Kidney (tissue), 14 donors: ENCODE measurements around the gene P4HA1. TPM values are rescaled to one million over a fixed set of nuclear protein-coding genes. Genes with fewer than 3 reads are reported as not detected.

ENCODE experiments used
- DNase-seq, 5 donors: peaks; one replicate each; pipeline ENCODE4 v3.0.0-alpha.2; 2013 to 2020
- FAIRE-seq: peaks from 2 replicates; lab custom pipeline; 2012; peaks lifted over from hg19 to GRCh38; lab: Jason Lieb, UNC
- H3K27ac ChIP-seq, 2 donors: one replicate each; pipeline ENCODE4 v1.7.0; 2013; ENCODE audit warnings: low read depth in 2 of 2, low read length in 2 of 2, inconsistent platforms in 1 of 2
- H3K27me3 ChIP-seq: one replicate; pipeline ENCODE4 v1.7.1; 2013; ENCODE audit warnings: low read length, inconsistent platforms; ENCODE audit not compliant: control insufficient read depth, insufficient read depth
- H3K36me3 ChIP-seq, 3 donors: one replicate each; pipeline versions ENCODE4 v1.7.0 to v1.7.1; 2013; ENCODE audit warnings: low read length in 3 of 3, control low read depth in 1 of 3, inconsistent platforms in 1 of 3; ENCODE audit not compliant: insufficient read depth in 3 of 3, control insufficient read depth in 2 of 3
- H3K4me1 ChIP-seq, 3 donors: one replicate each; pipeline versions ENCODE4 v1.7.0 to v1.7.1; 2013; ENCODE audit warnings: low read length in 3 of 3, inconsistent platforms in 1 of 3, low read depth in 1 of 3; ENCODE audit not compliant: control insufficient read depth in 2 of 3, insufficient read depth in 2 of 3
- H3K4me3 ChIP-seq, 3 donors: one replicate each; pipeline versions ENCODE4 v1.7.0 to v1.8.1; 2013; ENCODE audit warnings: low read length in 3 of 3, control low read depth in 1 of 3, inconsistent platforms in 1 of 3
- H3K9ac ChIP-seq, 3 donors: one replicate each; pipeline versions ENCODE4 v1.7.0 to v1.7.1; 2013; ENCODE audit warnings: low read length in 3 of 3, control low read depth in 1 of 3, inconsistent platforms in 1 of 3
- H3K9me3 ChIP-seq, 3 donors: one replicate each; pipeline versions ENCODE4 v1.7.0 to v1.7.1; 2013; ENCODE audit warnings: low read length in 3 of 3, control low read depth in 1 of 3, inconsistent platforms in 1 of 3; ENCODE audit not compliant: control insufficient read depth in 2 of 3, insufficient read depth in 1 of 3
- intact Hi-C: fragments of 100-400 bp; cut with DNase I; formaldehyde crosslinking; loops from one replicate; pipeline ENCODE4 v1.11.1; 2022
- polyA plus RNA-seq: library from polyadenylated mRNA; stranded (reverse); fragments of 350-450 nt; fragmentation: Illumina TruSeq; extraction: RNeasy Lipid Tissue Mini Kit (QIAGEN cat#74804); gene quantifications from one replicate; pipeline ENCODE4 v1.2.3, GENCODE V29; 2014; ENCODE audit warnings: low read depth, low replicate concordance; ENCODE audit not compliant: insufficient read depth
- total RNA-seq: library from RNA; stranded (reverse); fragmentation: NEBNext Ultra II Directional; extraction: Animal tissue kit (Norgen Biotek cat#: 25700); gene quantifications from one replicate; pipeline ENCODE4 v1.2.1, GENCODE V29; 2021
- TF ChIP-seq, protein P1 (sequence below): IDR thresholded peaks from 3 replicates; pipeline ENCODE4 v1.5.1; 2012; ENCODE audit warnings: mild to moderate bottlenecking, moderate library complexity, borderline replicate concordance; ENCODE audit not compliant: insufficient read depth; ENCODE audit errors: extremely low read depth
- donor health status: control.
- donor health status: control.
- donor health status: control.
- donor health status: control.
- donor health status: control.
- donor health status: DM: yes; HTN: yes; CAD: no.
- donor health status: Normal renal cell carcinoma (clear cell type).

Gene P4HA1
- total and polyA plus RNA-seq, 2 donors from 2014 or later, result 15.7 to 25.3 TPM

GRCh38 chr10:73021050-73021449, 75.6 kb downstream of the P4HA1 start:
- no peak overlapping the region for H3K9ac ChIP-seq
- peaks cover 0 to 4% (median 4%) of the 10 kb centered on the region in 3 donors for H3K4me1 ChIP-seq
- TF ChIP-seq, protein P1, sequence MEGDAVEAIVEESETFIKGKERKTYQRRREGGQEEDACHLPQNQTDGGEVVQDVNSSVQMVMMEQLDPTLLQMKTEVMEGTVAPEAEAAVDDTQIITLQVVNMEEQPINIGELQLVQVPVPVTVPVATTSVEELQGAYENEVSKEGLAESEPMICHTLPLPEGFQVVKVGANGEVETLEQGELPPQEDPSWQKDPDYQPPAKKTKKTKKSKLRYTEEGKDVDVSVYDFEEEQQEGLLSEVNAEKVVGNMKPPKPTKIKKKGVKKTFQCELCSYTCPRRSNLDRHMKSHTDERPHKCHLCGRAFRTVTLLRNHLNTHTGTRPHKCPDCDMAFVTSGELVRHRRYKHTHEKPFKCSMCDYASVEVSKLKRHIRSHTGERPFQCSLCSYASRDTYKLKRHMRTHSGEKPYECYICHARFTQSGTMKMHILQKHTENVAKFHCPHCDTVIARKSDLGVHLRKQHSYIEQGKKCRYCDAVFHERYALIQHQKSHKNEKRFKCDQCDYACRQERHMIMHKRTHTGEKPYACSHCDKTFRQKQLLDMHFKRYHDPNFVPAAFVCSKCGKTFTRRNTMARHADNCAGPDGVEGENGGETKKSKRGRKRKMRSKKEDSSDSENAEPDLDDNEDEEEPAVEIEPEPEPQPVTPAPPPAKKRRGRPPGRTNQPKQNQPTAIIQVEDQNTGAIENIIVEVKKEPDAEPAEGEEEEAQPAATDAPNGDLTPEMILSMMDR, result no peak
- H3K27me3 ChIP-seq, result no peaks in the 10 kb centered on the region
- FAIRE-seq, result no peak
- peaks cover 0 to 25% (median 9%) of the 10 kb centered on the region in 3 donors for H3K36me3 ChIP-seq
- DNase-seq, result no peak
- intact Hi-C loops, result no loop called here
- H3K4me3 ChIP-seq, result no peak overlapping the region
- no peaks in the 10 kb centered on the region for H3K9me3 ChIP-seq
- H3K27ac ChIP-seq, result no peak overlapping the region

DNA sequence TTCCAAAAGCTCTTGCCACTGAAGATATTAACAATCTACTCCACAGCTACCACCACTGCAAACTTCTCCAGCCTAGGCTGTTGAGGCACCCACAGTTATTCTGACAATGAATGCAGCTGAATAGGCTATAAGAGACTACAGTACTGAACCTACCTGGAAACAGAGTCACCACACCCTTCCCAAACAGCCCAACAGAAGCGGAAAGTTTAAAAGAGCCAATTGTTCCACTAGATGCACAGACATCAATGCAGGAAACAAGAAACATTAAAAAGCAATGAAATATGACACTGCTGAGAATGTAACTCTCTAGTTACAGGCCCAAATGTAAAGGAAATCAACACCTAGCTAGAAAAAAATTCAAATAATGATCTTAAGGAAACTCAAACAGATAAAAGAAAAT, 77.6 kb downstream of the P4HA1 start:
- Histone ChIP-seq H3K9ac (no peak overlapping the region), H3K9me3 (no peaks in the 10 kb centered on the region), H3K36me3 (peaks cover 2 to 33% (median 14%) of the 10 kb centered on the region in 3 donors), H3K27ac (no peak overlapping the region), H3K27me3 (no peaks in the 10 kb centered on the region), H3K4me1 (peaks cover 0 to 4% (median 4%) of the 10 kb centered on the region in 3 donors), H3K4me3 (no peak overlapping the region)
- intact Hi-C loops, result no loop called here
- TF ChIP-seq, protein P1, result no peak
- DNase-seq (no peak), FAIRE-seq (no peak)

GRCh38 chr10:73018632-73019031, 78.0 kb downstream of the P4HA1 start:
- no peak overlapping the region for H3K4me3 ChIP-seq
- DNase-seq (no peak), FAIRE-seq (no peak)
- H3K9me3 ChIP-seq, result no peaks in the 10 kb centered on the region
- no peak overlapping the region for H3K9ac ChIP-seq
- H3K27ac ChIP-seq, result no peak overlapping the region
- no peaks in the 10 kb centered on the region for H3K27me3 ChIP-seq
- H3K36me3 ChIP-seq, result peaks cover 2 to 31% (median 15%) of the 10 kb centered on the region in 3 donors
- intact Hi-C loops, result no loop called here
- peaks cover 0 to 4% (median 4%) of the 10 kb centered on the region in 3 donors for H3K4me1 ChIP-seq
- TF ChIP-seq, protein P1, result no peak

DNA sequence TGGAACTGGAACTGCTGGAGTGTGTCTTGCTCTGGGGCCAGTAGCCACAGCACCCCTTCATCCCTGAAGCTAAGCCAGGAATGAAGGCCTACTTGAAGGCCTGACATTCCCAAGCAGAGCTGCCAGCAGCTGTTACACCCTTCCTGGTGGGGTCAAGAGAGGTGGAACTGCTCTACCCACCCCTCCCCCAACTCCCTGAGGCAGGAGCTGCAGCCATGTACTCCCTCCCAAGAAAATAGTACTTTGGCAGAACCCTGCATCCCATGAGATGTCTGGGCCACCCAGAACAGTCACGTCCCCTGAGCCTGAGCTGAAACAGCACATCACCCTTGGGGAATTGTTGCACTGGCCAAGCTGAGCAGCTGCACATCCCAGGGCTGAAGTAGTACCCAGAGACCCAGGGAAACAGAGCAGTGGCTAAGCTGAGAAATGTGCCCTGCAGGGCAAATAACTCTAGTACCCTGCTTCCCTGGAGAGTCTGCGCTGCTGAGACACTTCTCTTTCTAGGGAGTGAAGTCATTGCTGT, 78.6 kb downstream of the P4HA1 start:
- H3K4me3 ChIP-seq, result no peak overlapping the region
- H3K27ac ChIP-seq, result no peak overlapping the region
- TF ChIP-seq, protein P1, result no peak
- peaks cover 2 to 35% (median 18%) of the 10 kb centered on the region in 3 donors for H3K36me3 ChIP-seq
- H3K27me3 ChIP-seq, result no peaks in the 10 kb centered on the region
- peaks cover 0 to 4% (median 4%) of the 10 kb centered on the region in 3 donors for H3K4me1 ChIP-seq
- FAIRE-seq (no peak), DNase-seq (no peak)
- no peaks in the 10 kb centered on the region for H3K9me3 ChIP-seq
- intact Hi-C loops, result no loop called here
- no peak overlapping the region for H3K9ac ChIP-seq
